ENCODE measurements around the gene IL3. TPM values are rescaled to one million over a fixed set of nuclear protein-coding genes. Genes with fewer than 3 reads are reported as not detected.

Gene IL3
- total and polyA plus RNA-seq, 2 experiments from 2014 or later: not detected

DNA sequence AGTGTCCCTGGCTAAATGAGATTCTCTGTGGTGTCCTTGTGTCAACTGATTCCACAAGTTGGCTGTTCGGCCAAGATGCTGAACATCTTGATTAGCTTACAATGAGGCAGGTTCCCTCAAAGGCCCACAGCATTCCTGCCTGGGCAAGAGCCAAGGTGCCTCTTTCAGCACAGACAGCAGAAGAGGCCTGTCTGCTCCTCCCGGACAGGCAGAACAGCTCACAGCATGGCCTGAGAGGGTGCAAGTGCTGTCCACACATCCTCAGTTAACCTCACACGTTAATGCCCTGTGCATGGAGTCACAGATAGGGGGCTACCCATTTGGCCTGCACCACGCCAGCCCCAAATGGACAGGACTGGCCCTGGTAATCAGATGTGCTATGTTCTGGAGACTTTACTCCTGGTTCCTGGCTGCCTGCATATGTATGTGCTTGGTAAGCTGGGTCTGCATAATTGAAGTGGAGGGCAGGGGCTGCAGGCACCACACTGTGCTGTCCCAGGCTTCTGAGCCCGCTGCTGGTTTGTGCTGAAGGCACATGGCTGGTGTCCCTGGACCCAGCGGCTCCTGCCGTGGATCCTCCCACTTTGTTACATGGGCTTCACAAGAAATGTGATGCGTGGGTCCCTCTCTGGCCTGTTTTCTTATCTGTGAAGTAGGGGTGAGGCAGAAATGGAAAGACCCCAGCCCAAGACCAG, 22.0 kb downstream of the IL3 start:
- Histone ChIP-seq H2AFZ (no peak overlapping the region), H3K79me2 (replicated peaks; ENCODE audit: insufficient read depth) (no peaks in the 10 kb centered on the region), H3K4me3 (no peak overlapping the region), H3K27ac (ENCODE audit: low read depth) (no peak overlapping the region), H3K36me3 (ENCODE audit: insufficient read depth) (no peaks in the 10 kb centered on the region), H4K20me1 (replicated peaks; ENCODE audit: insufficient read depth) (no peaks in the 10 kb centered on the region), H3F3A (replicated peaks; ENCODE audit: low read depth) (no peaks in the 10 kb centered on the region), H3K9me2 (ENCODE audit: insufficient read depth) (no peaks in the 10 kb centered on the region), H3K4me2 (no peak overlapping the region), H3K4me1 (ENCODE audit: insufficient read depth) (no peaks in the 10 kb centered on the region), H3K27me3 (ENCODE audit: insufficient read depth) (no peaks in the 10 kb centered on the region)
- Mint-ChIP-seq H3K9me3 (peaks cover 2% of the 10 kb centered on the region; the same call in 1 of the 3 replicates), H3K36me3 (ENCODE audit: low read depth) (no peaks in the 10 kb centered on the region), H3K4me1 (no peaks in the 10 kb centered on the region), H3K4me3 (no peak overlapping the region), H3K27ac (no peak overlapping the region), H3K27me3 (ENCODE audit: insufficient read depth, low read depth, poor library complexity) (peaks cover 9% of the 10 kb centered on the region)
- ATAC-seq (no peak), DNase-seq (ENCODE audit: low spot score) (no peak)
- TF ChIP-seq STAT1 (IDR thresholded peaks at IDR 0.05; ENCODE audit: unreplicated experiment) (no peak), JUNB (IDR thresholded peaks at IDR 0.05; ENCODE audit: unreplicated experiment) (no peak), ZNF331 (CRISPR knock-in tag; IDR thresholded peaks at IDR 0.05; ENCODE audit: low read depth) (no peak), EZH2phosphoT487 (IDR thresholded peaks at IDR 0.05; ENCODE audit: unreplicated experiment) (no peak), POLR2AphosphoS5 (IDR thresholded peaks at IDR 0.05; ENCODE audit: low read depth) (no peak), CREB1 (CRISPR knock-in tag; IDR thresholded peaks at IDR 0.05; ENCODE audit: low read depth) (no peak), NANOG (IDR thresholded peaks at IDR 0.05; ENCODE audit: borderline replicate concordance) (no peak)
- TF ChIP-seq, protein P1, sequence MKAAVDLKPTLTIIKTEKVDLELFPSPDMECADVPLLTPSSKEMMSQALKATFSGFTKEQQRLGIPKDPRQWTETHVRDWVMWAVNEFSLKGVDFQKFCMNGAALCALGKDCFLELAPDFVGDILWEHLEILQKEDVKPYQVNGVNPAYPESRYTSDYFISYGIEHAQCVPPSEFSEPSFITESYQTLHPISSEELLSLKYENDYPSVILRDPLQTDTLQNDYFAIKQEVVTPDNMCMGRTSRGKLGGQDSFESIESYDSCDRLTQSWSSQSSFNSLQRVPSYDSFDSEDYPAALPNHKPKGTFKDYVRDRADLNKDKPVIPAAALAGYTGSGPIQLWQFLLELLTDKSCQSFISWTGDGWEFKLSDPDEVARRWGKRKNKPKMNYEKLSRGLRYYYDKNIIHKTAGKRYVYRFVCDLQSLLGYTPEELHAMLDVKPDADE (IDR thresholded peaks at IDR 0.05): no peak
- TF ChIP-seq, protein P2, sequence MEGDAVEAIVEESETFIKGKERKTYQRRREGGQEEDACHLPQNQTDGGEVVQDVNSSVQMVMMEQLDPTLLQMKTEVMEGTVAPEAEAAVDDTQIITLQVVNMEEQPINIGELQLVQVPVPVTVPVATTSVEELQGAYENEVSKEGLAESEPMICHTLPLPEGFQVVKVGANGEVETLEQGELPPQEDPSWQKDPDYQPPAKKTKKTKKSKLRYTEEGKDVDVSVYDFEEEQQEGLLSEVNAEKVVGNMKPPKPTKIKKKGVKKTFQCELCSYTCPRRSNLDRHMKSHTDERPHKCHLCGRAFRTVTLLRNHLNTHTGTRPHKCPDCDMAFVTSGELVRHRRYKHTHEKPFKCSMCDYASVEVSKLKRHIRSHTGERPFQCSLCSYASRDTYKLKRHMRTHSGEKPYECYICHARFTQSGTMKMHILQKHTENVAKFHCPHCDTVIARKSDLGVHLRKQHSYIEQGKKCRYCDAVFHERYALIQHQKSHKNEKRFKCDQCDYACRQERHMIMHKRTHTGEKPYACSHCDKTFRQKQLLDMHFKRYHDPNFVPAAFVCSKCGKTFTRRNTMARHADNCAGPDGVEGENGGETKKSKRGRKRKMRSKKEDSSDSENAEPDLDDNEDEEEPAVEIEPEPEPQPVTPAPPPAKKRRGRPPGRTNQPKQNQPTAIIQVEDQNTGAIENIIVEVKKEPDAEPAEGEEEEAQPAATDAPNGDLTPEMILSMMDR (conservative IDR thresholded peaks at IDR 0.05; ENCODE audit: low read depth in 2 of 2): no peak
- TF ChIP-seq, protein P3, sequence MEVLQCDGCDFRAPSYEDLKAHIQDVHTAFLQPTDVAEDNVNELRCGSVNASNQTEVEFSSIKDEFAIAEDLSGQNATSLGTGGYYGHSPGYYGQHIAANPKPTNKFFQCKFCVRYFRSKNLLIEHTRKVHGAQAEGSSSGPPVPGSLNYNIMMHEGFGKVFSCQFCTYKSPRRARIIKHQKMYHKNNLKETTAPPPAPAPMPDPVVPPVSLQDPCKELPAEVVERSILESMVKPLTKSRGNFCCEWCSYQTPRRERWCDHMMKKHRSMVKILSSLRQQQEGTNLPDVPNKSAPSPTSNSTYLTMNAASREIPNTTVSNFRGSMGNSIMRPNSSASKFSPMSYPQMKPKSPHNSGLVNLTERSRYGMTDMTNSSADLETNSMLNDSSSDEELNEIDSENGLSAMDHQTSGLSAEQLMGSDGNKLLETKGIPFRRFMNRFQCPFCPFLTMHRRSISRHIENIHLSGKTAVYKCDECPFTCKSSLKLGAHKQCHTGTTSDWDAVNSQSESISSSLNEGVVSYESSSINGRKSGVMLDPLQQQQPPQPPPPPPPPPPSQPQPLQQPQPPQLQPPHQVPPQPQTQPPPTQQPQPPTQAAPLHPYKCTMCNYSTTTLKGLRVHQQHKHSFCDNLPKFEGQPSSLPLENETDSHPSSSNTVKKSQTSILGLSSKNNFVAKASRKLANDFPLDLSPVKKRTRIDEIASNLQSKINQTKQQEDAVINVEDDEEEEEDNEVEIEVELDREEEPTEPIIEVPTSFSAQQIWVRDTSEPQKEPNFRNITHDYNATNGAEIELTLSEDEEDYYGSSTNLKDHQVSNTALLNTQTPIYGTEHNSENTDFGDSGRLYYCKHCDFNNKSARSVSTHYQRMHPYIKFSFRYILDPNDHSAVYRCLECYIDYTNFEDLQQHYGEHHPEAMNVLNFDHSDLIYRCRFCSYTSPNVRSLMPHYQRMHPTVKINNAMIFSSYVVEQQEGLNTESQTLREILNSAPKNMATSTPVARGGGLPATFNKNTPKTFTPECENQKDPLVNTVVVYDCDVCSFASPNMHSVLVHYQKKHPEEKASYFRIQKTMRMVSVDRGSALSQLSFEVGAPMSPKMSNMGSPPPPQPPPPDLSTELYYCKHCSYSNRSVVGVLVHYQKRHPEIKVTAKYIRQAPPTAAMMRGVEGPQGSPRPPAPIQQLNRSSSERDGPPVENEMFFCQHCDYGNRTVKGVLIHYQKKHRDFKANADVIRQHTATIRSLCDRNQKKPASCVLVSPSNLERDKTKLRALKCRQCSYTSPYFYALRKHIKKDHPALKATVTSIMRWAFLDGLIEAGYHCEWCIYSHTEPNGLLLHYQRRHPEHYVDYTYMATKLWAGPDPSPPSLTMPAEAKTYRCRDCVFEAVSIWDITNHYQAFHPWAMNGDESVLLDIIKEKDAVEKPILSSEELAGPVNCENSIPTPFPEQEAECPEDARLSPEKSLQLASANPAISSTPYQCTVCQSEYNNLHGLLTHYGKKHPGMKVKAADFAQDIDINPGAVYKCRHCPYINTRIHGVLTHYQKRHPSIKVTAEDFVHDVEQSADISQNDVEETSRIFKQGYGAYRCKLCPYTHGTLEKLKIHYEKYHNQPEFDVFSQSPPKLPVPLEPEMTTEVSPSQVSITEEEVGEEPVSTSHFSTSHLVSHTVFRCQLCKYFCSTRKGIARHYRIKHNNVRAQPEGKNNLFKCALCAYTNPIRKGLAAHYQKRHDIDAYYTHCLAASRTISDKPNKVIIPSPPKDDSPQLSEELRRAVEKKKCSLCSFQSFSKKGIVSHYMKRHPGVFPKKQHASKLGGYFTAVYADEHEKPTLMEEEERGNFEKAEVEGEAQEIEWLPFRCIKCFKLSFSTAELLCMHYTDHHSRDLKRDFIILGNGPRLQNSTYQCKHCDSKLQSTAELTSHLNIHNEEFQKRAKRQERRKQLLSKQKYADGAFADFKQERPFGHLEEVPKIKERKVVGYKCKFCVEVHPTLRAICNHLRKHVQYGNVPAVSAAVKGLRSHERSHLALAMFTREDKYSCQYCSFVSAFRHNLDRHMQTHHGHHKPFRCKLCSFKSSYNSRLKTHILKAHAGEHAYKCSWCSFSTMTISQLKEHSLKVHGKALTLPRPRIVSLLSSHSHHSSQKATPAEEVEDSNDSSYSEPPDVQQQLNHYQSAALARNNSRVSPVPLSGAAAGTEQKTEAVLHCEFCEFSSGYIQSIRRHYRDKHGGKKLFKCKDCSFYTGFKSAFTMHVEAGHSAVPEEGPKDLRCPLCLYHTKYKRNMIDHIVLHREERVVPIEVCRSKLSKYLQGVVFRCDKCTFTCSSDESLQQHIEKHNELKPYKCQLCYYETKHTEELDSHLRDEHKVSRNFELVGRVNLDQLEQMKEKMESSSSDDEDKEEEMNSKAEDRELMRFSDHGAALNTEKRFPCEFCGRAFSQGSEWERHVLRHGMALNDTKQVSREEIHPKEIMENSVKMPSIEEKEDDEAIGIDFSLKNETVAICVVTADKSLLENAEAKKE (CRISPR knock-in tag; IDR thresholded peaks at IDR 0.05): no peak

All from GM23338 (cell line).